Fibroblast of the aortic adventitia (primary cell): ENCODE data around the gene TRMT10A. TPM values are rescaled to one million over a fixed set of nuclear protein-coding genes. Genes with fewer than 3 reads are reported as not detected.

Experiments used
- DNase-seq: peaks from one replicate; pipeline ENCODE4 v3.0.0-alpha.2; 2010; ENCODE audit warnings: low read depth
- H3K4me3 ChIP-seq: 2 replicates; pipeline ENCODE4 v1.5.1; 2011; ENCODE audit warnings: low read depth, mild to moderate bottlenecking, control low read depth, low read length, moderate library complexity
- total RNA-seq: library from RNA; depleted of rRNA; stranded (reverse); fragments of >200 nt; gene quantifications from 2 replicates; pipeline ENCODE4 v1.2.3, GENCODE V29; 2012; ENCODE audit warnings: low replicate concordance
- TF ChIP-seq, protein P1 (sequence below): IDR thresholded peaks from 2 replicates; pipeline ENCODE4 v1.5.1; 2011; ENCODE audit warnings: mild to moderate bottlenecking, low read length, control low read depth, inconsistent platforms; ENCODE audit not compliant: insufficient read depth

TRMT10A gene
- total RNA-seq, 1 donor = 8.9 TPM

DNA sequence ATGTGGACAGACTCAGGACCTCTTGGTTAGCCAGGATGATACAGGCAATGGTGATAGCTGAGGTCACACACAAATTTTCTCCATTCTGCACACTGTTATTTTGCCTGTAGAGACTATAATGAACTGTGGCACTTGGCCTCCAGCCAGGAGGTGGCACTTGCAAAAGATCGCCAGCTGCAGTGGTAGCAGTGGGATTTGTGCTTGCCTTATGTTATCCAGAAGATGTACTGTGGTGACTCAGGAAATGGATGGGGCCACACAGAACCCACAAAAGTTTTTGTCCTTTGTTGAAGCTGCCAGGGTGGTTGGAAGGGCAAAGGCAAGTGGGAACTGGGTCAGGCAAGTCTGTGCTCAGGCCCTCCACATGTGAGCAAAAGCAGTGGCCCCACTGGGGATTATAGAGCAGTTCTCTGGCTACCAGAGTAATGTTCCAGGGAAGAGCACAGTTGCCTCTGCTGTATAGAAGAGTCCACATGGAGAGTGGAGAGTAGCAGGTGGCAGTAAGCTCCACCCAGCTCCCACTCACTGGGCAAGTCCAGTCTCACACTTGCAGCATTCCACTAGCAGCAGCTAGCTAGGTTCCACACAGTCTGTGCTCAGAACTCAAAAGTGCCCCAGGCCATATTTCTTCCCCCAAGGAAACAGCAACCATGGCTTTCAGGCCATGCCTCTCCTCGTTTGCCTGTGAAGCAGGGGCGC is 58.9 kb downstream of the TRMT10A start:
- TF ChIP-seq, protein P1, sequence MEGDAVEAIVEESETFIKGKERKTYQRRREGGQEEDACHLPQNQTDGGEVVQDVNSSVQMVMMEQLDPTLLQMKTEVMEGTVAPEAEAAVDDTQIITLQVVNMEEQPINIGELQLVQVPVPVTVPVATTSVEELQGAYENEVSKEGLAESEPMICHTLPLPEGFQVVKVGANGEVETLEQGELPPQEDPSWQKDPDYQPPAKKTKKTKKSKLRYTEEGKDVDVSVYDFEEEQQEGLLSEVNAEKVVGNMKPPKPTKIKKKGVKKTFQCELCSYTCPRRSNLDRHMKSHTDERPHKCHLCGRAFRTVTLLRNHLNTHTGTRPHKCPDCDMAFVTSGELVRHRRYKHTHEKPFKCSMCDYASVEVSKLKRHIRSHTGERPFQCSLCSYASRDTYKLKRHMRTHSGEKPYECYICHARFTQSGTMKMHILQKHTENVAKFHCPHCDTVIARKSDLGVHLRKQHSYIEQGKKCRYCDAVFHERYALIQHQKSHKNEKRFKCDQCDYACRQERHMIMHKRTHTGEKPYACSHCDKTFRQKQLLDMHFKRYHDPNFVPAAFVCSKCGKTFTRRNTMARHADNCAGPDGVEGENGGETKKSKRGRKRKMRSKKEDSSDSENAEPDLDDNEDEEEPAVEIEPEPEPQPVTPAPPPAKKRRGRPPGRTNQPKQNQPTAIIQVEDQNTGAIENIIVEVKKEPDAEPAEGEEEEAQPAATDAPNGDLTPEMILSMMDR = no peak
- no peak for DNase-seq

More for the DNA sequence above, 58.9 kb downstream of the TRMT10A start:
- no peak overlapping the region for H3K4me3 ChIP-seq

Other genes with a start within 250 kb of the TRMT10A start
- gene ADH1B, start 242.6 kb downstream of the TRMT10A start, total RNA-seq = 535 and 1,346 TPM in 2 replicates
- gene ADH1C, start 211.3 kb downstream of the TRMT10A start, total RNA-seq = 1.4 and 24.3 TPM in 2 replicates
- gene ADH7, start 128.7 kb downstream of the TRMT10A start, total RNA-seq = 0.09 TPM in 1 of 2 replicates, not detected in the other
- not detected in 2 replicates for gene C4orf17, start 53.0 kb downstream of the TRMT10A start, total RNA-seq
- 0.09 and 0.25 TPM in 2 replicates for gene MTTP, start 10.8 kb upstream of the TRMT10A start, total RNA-seq
- 0.08 TPM in 1 of 2 replicates, not detected in the other for gene C4orf54, start 93.8 kb upstream of the TRMT10A start, total RNA-seq